Adipocyte (in vitro differentiated cells): ENCODE data around the gene AJAP1.
A peak's percentile ranks its signal among the peaks of the same experiment; 100 is the strongest.

ENCODE experiments used
- DNase-seq: peaks from one replicate; pipeline ENCODE4 v3.0.0-alpha.2; 2015; ENCODE audit warnings: low read depth
- H3K27me3 ChIP-seq: replicated peaks from 2 replicates; pipeline ENCODE4 v1.7.0; 2013; ENCODE audit warnings: mild to moderate bottlenecking, low read length, moderate library complexity; ENCODE audit not compliant: control insufficient read depth, insufficient read depth
- H3K36me3 ChIP-seq: 2 replicates; pipeline ENCODE4 v1.7.0; 2013; ENCODE audit warnings: low read length, mild to moderate bottlenecking, moderate library complexity; ENCODE audit not compliant: control insufficient read depth, insufficient read depth, severe bottlenecking
- H3K4me1 ChIP-seq: 2 replicates; pipeline ENCODE4 v1.7.0; 2013; ENCODE audit warnings: mild to moderate bottlenecking, low read length, moderate library complexity; ENCODE audit not compliant: control insufficient read depth, insufficient read depth
- H3K4me3 ChIP-seq: 2 replicates; pipeline ENCODE4 v1.7.0; 2013; ENCODE audit warnings: mild to moderate bottlenecking, low read length, moderate library complexity
- H3K9ac ChIP-seq: 2 replicates; pipeline ENCODE4 v1.7.0; 2013; ENCODE audit warnings: mild to moderate bottlenecking, low read length, moderate library complexity
- H3K9me3 ChIP-seq: 2 replicates; pipeline ENCODE4 v1.7.0; 2013; ENCODE audit warnings: mild to moderate bottlenecking, low read length, moderate library complexity; ENCODE audit not compliant: control insufficient read depth

AJAP1 gene

DNA sequence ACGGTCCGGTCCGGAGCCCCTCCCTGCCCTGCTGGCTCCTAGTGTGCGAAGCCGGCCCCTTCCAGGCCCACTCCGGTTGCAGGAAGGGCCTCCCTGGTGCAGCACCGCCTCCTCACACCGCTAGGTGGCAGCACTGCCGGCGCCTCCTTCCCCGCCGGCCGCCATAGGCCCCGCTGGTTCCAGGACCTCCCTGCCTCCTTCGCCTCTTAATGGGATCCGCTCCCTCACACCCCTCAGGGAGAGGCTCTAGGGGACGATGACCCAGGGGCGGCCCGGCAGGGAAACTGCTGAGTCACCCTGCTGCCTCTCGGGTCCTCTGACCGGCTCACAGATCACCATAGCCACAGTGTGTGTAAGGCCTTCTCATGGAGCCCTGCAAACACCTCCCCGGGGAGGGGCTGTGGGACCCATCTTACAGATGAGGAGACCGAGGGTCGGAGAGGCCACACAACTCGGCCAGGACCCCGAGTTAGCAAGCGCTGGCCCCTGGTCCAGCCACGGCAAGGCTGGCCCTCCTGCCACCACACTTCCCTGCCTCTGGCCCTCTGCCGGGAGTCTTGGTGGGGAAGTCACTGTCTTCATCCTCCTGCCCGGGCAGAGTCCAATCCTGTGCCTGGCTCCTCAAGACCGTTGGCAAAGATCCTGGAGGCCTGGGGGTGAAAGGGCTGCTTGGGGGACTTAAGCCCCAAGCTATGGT, 1.6 kb upstream of the AJAP1 start:
- peaks cover 41% of the 10 kb centered on the region for H3K27me3 ChIP-seq
- no peaks in the 10 kb centered on the region for H3K4me1 ChIP-seq
- H3K36me3 ChIP-seq: no peaks in the 10 kb centered on the region
- no peak overlapping the region for H3K9ac ChIP-seq
- no peaks in the 10 kb centered on the region for H3K9me3 ChIP-seq
- H3K4me3 ChIP-seq: no peak overlapping the region
- DNase-seq: peak; percentile 29

DNA sequence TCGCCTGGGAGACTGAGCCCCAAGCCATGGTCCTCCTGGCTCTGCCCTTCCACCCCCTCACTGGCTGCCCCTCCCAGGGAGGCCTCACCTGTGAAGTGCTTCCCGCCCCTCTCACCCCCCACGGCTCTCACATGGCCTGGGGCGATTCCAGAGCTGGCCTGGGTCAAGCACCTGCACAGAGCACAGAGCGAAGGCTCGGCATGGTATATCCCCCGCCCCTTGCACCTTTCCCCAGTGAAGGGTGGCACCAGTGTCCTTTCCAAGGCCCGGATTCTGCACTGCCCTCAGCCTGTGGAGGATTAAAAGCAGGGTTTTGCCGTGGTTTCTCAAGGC, 1.1 kb upstream of the AJAP1 start:
- Histone ChIP-seq H3K27me3 (peaks cover 46% of the 10 kb centered on the region), H3K4me1 (no peaks in the 10 kb centered on the region), H3K9me3 (no peaks in the 10 kb centered on the region), H3K9ac (no peak overlapping the region), H3K4me3 (no peak overlapping the region), H3K36me3 (no peaks in the 10 kb centered on the region)
- no peak for DNase-seq

DNA sequence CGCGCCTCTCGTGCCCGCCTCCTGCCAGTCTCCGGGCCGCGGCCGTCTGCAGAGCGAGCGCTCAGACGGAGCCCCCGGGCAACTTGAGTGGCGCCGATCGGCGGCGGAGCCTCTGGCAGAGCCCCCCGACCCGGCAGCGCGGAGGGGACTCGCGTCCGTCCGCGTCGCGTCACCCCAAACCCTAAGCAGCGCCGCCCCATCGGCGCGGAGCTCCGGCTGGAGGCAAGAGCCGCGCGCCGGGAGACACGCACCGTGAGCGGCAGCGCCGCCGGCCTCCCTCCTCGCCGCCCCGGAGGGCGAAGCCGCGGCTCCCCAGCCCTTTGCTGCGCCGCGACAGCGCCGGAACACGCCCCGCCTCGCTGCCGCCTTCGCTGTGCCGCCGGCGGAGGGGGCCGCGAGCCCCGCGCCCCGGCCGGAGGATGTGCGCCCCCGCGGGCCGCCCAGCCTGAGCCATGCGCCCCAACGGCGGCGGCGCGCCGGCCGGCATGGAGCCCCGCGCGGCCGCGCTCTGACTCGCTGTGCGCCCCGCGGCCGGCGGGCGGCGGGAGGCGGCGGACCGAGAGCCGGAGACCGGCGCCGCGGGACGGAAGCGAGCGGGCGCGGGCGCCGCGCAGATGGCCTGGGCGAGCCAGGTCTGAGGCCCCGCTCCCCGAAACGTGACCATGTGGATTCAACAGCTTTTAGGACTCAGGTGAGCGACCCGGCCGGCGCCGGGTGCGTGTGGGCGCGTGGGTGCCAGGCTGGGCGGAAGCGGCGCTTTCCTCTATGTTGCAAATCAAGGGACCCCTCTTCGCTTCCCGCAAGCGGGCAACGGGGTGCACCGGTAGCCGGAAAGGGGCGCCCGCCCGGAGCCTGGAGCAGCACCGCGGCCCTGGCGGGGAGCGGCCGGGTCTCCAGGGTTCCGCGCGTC, 610 bp downstream of the AJAP1 start:
- Histone ChIP-seq H3K27me3 (peaks cover 45% of the 10 kb centered on the region), H3K4me3 (no peak overlapping the region)
- DNase-seq: no peak

DNA sequence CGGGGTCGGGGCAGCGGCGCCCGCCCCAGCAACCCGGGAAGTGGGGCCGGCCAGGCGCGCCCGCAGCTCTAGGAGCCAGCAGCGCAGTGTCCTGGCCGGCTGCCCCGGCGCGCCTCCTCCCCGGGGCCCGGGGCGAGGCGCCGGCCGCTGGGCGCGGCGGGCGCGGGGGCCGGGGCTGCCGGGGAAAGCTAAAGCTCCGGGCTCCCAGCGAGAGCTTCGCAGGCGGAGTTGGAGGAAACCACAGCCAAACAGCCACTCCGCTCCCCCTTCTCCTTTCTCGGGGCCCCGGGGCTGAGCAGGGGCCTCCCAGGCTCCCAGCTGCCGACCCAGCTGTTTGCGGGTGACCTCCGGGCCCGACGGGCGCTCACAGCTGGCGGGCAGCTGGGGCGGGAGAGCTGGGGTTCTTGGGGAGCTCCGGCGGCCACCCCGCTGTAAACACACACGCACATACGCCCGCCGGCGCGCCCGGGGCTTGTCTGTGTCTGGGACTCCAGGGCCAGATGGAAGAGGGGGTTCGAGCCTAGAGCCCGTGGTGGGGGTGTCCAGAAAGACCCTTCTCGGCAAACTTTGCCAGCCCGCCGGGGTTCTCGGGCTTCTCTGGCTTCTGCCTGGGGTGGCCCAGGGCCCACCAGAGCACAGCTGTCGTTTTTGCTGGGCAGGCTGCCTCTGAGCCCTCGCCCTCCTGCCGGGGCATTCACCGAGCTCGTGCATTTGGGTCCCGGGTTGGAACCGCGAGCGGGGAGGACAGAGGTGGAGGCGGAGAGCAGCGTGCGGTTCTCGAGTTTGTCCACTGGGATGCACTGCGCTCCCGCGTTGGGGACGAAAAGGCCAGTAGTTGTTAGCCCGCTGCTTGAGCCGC, 1.5 kb downstream of the AJAP1 start:
- no peaks in the 10 kb centered on the region for H3K4me1 ChIP-seq
- no peaks in the 10 kb centered on the region for H3K9me3 ChIP-seq
- H3K9ac ChIP-seq: no peak overlapping the region
- no peaks in the 10 kb centered on the region for H3K36me3 ChIP-seq
- no peak for DNase-seq
- no peak overlapping the region for H3K4me3 ChIP-seq
- peaks cover 44% of the 10 kb centered on the region for H3K27me3 ChIP-seq

More for the DNA sequence above, 610 bp downstream of the AJAP1 start:
- Histone ChIP-seq H3K36me3 (no peaks in the 10 kb centered on the region), H3K9me3 (no peaks in the 10 kb centered on the region), H3K9ac (no peak overlapping the region), H3K4me1 (no peaks in the 10 kb centered on the region)

DNA sequence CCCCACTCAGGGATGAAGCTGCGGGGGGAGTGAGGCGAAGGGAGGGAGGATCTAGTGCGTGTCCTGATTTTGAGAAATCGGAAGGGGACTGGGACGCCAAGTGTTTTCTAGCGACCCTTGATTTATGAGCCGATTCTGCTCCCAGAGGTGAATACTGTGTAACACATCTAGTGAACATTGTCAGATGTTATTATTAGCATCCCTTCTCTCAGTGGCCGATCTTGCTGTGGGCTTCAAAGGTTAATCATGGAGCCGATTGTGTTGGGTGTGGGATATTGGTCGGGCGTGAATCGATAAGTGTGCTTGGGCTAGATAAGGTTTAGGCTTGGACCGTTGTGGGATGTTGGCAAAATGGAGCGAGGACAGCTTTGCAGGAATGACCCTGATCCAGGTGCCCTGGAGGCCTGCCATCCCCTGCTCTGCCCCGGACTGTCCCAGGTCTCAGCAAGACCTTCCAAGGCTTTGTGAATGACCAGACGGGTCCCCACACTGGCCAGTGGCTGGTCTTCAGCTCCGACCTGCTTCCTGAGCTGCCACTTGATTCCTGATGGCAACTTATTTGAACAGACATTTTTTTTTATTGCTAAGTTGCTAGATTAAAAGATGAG, 2.2 kb downstream of the AJAP1 start:
- no peak overlapping the region for H3K4me3 ChIP-seq

DNA sequence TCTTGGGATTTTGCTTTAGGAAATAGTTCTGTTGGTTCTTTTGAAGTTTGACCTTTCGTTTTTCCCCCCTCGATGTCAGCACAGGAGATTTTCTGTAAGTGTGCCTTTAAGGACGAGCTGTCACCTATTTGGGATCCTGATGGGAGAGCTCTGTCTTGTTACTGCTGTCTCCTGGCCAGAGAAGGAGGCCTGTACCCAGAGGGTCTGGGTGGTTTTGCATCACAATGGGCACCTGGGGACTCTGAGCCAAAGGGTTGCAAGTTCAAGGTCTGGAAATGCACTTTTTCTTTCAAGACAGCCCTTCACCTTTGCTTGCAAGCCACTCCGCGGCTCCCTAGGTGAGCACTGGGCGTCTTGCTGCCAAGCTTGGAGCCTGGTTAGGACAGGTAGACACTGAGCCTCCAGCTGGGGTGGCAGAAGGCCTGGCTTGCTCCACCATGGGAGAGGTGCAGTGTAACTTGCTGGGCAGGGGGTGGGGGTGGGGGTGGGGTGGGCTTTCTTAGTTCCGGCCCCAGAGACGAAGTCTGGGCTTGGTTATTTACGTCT, 2.9 kb downstream of the AJAP1 start:
- no peak overlapping the region for H3K4me3 ChIP-seq
- H3K4me1 ChIP-seq: no peaks in the 10 kb centered on the region
- H3K36me3 ChIP-seq: no peaks in the 10 kb centered on the region
- no peak for DNase-seq
- no peaks in the 10 kb centered on the region for H3K9me3 ChIP-seq
- H3K27me3 ChIP-seq: peaks cover 50% of the 10 kb centered on the region
- H3K9ac ChIP-seq: no peak overlapping the region

More for the DNA sequence above, 2.2 kb downstream of the AJAP1 start:
- Histone ChIP-seq H3K4me1 (no peaks in the 10 kb centered on the region), H3K36me3 (no peaks in the 10 kb centered on the region), H3K9me3 (no peaks in the 10 kb centered on the region), H3K27me3 (peaks cover 50% of the 10 kb centered on the region), H3K9ac (no peak overlapping the region)
- no peak for DNase-seq

DNA sequence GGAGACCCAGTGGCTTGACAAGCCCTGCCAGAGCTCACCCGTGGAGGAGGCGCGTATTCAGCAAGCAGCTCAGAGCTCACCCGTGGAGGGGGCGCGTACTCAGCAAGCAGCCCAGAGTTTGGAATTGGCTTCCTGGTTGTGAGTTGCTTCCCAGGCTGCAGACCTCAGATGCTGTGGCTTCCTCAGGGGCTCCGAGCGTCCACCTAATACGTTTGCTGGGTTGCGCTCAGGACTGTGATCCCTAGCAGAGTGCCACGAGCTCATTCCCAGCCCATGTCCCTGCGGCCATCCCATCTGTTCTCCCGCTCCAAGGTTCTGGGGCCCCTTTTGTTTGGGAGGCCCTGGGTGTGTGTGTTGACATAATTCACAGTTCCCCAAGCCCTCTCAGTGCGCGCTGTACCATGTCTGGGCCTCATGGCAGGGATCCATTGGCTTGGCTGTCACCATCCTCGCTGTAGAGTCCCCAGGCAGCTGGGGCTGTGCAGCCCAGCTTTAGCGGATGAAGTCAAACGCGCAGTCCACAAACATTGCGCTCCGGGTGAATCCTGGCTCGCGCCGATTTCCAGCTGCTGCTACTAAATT, 3.6 kb downstream of the AJAP1 start:
- no peaks in the 10 kb centered on the region for H3K4me1 ChIP-seq
- no peak for DNase-seq
- H3K9ac ChIP-seq: no peak overlapping the region
- H3K36me3 ChIP-seq: no peaks in the 10 kb centered on the region
- no peaks in the 10 kb centered on the region for H3K9me3 ChIP-seq
- no peak overlapping the region for H3K4me3 ChIP-seq
- H3K27me3 ChIP-seq: peaks cover 46% of the 10 kb centered on the region

DNA sequence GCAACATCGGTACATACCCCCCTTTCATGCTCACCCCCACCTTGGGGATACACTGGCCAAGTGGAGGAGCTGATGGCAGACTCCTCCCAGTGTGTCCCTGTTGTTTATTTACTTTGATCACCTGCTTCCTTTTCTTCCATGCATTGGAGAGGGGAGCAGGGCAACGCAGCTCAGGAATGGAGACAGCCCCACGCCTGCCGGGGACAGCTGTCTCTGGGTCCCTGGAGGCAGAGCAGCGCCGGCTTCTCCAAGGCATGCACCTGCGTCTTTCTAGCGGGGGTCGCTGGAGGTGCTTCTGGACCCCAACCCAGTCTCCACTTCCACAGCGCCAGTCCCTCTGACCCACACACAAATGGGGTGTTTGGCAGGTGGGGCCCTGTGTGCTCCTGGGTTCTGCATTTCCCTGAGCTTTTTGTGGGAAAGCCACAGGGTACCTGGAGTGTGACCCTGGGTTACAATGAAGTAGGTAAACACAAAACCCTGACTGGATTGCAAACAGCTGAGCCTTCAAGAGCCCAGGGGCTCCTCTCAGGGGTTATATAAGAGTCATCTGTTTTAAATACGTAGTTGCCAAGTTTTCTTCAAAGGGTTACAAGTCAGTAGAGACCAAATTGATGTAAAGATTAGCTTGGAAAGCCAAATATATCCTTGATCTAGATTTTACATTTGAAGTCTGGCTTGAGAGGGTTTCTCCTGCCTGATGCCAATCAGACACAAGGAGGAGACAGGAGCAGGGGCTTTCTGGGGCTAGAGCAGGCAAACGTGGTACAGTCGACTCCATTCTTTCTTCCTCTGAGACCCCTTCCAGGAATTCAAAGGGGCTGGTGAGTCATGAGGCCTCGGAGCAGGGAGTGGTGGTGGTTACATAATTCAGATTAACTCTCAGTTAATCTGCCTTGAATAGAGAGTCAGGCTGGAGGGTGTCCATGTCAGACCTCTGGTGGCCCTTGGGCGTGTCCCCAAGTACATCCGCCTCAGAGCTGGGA, 4.5 kb downstream of the AJAP1 start:
- Histone ChIP-seq H3K27me3 (peaks cover 38% of the 10 kb centered on the region), H3K9me3 (no peaks in the 10 kb centered on the region), H3K4me1 (no peaks in the 10 kb centered on the region), H3K4me3 (no peak overlapping the region), H3K9ac (no peak overlapping the region), H3K36me3 (no peaks in the 10 kb centered on the region)
- no peak for DNase-seq

DNA sequence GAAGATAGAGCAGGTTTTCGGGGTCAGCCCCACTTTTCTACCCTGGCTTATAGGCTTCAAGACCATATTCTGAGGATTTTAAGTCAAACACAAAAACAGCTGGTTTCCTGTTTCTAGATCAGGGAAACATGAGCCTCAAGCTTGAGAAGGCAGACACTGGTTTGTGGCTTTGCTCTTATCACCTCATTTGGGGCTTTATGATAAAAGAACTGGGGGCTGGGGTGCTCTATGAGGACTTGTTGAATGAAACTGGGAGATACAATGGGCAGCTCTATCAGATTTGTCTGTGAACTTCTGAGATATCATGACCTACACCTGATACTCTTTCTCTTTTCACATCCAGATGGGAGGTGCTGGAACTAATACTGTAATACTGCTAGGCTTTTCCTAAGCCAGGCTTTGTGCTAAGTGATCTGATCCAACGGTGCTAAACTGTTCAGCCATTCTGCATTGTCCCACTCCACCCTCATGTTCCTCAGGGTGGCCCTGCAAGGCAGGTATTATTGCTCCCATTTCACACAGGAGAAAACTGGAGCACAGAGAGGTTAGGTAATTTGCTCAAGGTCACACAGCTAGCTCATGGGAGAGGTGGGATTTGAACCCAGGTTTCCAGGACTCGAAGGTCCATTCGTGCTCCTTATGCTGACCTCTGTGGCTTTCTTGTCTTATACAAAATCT, 6.6 kb downstream of the AJAP1 start:
- DNase-seq: no peak
- no peaks in the 10 kb centered on the region for H3K4me1 ChIP-seq
- H3K27me3 ChIP-seq: peaks cover 38% of the 10 kb centered on the region
- no peak overlapping the region for H3K4me3 ChIP-seq
- no peaks in the 10 kb centered on the region for H3K36me3 ChIP-seq
- H3K9ac ChIP-seq: no peak overlapping the region
- no peaks in the 10 kb centered on the region for H3K9me3 ChIP-seq
